GM10266 (cell line): ENCODE measurements around the gene NIN.

ENCODE experiments used
- DNase-seq: peaks from one replicate; pipeline ENCODE4 v3.0.0; 2012; ENCODE audit errors: extremely low spot score
- CTCF ChIP-seq: IDR thresholded peaks from 2 replicates; pipeline ENCODE4 v1.5.1; 2012; ENCODE audit warnings: mild to moderate bottlenecking, low read depth; ENCODE audit not compliant: control insufficient read depth, insufficient read depth; ENCODE audit errors: missing control alignments

The NIN gene

GRCh38 chr14:50744231-50744630 is 86.7 kb downstream of the NIN start:
- no peak for TF ChIP-seq CTCF
- DNase-seq, result no peak

DNA sequence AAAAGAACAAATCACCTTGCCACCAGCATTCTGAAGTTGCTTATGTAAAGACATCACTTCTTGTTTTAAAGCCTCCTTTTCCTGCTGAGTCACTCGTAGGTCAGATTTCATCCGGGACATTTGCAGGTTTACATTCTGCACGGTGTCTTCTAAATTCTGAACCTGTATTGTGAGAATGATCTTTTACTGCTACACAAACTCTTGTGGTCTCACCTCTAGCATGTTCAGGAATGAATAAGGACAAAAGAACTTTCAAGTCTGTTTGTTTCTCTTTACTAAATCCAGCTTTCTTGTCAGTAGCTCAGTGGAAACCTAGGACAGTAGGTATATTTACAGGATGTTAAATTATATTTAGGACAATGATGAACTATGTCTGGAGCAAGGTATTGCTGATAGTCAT is 89.4 kb downstream of the NIN start:
- no peak for DNase-seq
- TF ChIP-seq CTCF, result no peak

GRCh38 chr14:50740856-50741255 is 90.1 kb downstream of the NIN start:
- DNase-seq, result no peak
- TF ChIP-seq CTCF, result no peak

- no peak for TF ChIP-seq CTCF
- no peak for DNase-seq
Observed at GRCh38 chr14:50739186-50739585, 91.8 kb downstream of the NIN start.

DNA sequence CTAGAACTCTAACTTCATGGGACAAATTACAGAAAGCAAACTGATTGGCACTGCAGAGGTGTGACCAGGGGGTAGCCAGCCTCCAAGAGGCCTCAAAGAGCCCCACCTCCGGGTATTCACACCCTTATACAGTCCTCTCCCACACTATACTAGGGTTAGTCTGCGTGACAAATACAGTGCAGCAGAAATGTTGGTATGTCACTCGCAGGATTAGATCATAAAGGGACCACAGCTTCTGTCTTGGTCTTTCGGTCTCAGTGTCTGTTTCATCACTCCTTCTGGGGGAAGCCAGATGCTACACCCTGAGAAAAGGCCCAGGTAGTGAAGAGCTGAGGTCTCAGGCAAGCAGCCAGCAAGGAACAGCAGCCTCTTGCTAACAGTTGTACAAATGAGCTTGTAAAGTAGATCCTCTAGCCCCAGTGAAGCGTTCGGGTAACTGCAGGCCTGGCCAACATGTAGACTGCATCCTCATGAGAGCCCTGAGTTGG is 94.0 kb downstream of the NIN start:
- TF ChIP-seq CTCF, result no peak
- DNase-seq, result peak; percentile 75

GRCh38 chr14:50734950-50735695 is 95.8 kb downstream of the NIN start:
- no peak for TF ChIP-seq CTCF
- no peak for DNase-seq

GRCh38 chr14:50733494-50733893 is 97.5 kb downstream of the NIN start:
- TF ChIP-seq CTCF, result no peak
- DNase-seq, result no peak
